Activated CD8-positive, alpha-beta memory T cell treated with anti-CD3 and anti-CD28 coated beads, Interleukin-2, amount 50 U/mL, for 4 hours (primary cell): ENCODE data around the gene CNOT1.
"Not testable (repeated sequence)": the region's sequence is repeated elsewhere in the genome, so short reads cannot be mapped to it uniquely, and the experiment has no call there.

Source experiments
- DNase-seq: peaks from one replicate; pipeline ENCODE4 v3.0.0-alpha.2; 2020

CNOT1 gene

GRCh38 chr16:58637021-58637420 lies 7.4 kb upstream of the CNOT1 start:
- DNase-seq = not testable (repeated sequence)

GRCh38 chr16:58636466-58636865 lies 6.8 kb upstream of the CNOT1 start:
- DNase-seq = no peak

DNA sequence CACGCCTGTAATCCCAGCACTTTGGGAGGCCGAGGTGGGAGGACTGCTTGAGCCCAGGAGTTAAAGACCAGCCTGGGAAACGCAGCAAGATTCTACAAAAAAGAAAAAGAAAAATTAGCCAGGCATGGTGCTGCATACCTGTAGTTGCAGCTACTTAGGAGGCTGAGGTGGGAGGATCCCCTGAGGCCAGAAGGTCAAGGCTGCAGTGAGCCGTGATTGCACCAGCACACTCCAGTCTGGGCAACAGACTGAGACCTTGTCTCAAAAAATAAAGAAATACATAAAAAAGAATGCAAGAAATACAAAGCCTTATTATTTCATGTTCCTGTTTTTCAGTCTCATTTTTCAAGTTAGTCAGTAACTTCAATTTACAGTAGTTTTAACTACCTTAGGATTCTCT lies 5.9 kb upstream of the CNOT1 start:
- no peak for DNase-seq

DNA sequence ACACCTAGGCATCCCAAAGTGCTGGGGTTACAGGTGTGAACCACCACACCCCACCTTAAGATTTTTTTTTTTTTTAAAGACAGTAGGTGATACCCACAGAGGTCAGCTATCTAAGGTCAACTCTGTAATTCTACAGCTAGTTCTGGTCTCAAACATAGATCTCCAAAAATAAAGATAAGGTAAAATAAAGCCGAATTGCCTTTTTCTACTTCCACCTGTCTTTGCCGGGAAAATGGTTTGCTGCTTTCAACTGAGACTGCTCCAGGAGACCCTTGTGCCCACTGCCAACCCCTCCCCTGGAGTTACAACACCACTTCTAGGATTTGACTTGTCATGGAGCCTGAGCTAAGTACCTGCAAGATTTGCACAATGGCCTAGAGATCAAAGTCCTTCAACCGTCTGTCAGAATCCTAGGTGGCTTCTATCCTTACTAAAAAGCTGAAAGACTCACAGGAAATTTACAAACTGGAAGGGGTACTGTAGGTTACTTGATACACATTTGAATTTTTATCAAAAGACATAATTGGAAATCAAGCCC lies 4.7 kb upstream of the CNOT1 start:
- DNase-seq = no peak

DNA sequence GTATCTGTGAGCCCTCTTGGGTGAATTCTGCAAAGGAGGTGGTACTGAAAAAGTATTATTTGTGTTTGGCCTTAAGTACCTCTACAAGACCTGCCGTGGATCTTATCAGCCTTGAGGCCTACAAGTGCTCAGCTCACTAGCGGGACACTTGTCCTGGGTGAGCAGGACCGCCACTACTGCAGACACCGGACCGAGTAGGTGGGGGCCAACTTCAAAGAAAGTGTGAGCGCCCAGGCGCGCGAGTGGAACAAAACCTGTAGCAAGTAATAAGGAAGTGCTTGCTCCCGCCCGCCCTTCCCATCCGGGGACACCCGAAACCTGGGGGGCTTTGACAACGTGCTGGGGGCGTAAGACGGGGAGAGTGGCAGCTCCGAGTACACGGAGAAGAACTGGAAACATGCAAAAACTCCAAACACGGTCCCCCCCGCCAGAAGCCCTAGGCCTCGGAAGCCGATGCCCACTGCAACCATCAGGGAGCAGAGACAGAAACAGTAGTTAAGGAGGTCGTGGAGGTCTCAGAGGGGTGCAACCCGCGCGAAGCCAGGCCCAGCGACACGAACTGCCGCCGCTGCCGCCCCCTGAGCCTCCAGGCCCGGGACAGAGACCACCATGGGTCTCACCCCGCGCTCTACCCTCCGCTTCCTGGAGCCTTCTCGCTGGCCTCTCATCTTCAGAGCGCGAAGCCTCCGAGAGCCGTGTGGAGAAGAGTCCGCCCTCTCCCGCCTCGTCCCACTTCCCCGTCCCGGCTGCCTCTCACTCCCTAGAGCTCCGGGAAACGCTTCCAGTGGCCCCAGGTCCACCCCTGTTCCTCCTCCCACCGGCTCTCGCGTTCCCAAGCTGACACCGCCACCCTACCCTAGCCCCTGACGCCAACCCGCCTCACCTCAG lies 537 bp downstream of the CNOT1 start:
- DNase-seq = peak; percentile 41

DNA sequence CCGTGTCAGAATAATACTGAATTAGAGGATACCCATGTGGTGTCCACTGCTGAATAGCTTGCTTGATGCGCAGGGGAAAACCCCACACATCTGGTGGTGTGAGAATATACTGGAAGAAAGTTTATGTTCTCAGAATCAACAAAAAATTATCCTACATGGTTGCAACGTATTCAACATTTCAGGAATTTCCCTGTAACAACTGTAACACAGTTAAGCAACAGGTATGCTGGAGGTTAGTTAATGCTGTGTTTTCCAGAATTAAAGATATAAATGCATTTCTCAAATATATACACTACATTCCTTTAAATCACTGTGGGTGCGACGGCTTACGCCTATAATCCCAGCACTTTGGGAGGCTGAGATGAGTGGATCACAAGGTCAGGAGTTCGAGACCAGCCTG lies 5.4 kb downstream of the CNOT1 start:
- DNase-seq = no peak

- DNase-seq = no peak
These were observed 9.2 kb downstream of the CNOT1 start for GRCh38 chr16:58620396-58620795.

DNA sequence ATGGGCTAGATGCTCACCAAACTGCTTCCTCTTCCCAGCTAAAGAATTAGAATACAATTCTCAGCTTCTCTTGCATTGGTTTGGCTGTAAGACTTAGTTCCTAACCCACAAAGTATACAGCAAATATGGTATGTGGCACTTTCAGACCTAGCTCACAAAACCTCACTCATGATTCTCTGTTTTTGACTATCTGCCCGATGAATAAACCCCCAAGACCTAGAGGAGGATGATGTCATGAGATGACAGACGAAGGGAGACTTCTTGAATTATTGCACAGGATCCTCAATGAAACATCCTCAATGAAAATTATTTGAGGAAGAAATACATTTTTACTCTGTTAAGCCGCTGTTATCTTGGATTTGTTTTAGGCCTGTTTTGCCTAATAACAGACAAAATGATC lies 14.3 kb downstream of the CNOT1 start:
- DNase-seq = no peak

GRCh38 chr16:58614860-58615259 lies 14.8 kb downstream of the CNOT1 start:
- no peak for DNase-seq

DNA sequence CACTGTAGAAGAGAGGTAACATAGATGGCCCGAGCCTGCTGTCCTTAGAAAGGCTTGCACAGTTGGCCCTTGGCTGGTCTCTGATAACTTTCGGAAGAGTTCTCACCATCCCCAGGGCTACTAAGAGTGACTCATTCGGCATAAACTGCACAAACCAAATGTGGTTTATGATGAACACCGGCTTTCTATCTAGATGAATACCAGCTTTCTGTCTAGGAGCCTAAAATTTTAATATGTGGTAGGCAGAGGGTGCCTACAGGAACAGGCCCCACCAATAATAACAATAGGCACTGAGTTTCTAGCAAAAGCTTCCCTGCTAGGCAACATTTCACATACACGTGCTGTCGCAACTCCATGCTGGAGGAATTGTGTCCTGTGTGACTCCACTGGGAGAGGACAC lies 15.4 kb downstream of the CNOT1 start:
- no peak for DNase-seq

DNA sequence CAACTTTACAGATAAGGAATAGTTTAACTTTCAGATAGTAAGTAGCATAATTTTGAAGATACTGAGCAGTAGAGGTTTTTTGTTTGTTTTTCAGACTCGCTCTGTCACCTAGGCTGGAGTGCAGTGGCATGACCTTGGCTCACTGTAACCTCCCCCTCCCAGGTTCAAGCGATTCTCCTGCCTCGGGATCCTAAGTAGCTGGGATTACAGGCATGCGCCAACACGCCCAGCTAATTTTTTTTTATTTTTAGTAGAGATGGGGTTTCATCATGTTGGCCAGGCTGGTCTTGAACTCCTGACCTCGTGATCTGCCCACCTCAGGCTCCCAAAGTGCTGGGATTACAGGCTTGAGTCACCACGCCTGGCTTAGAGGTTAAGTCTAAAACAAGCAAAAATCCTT lies 16.7 kb downstream of the CNOT1 start:
- not testable (repeated sequence) for DNase-seq

GRCh38 chr16:58608601-58609136 lies 21.0 kb downstream of the CNOT1 start:
- no peak for DNase-seq

DNA sequence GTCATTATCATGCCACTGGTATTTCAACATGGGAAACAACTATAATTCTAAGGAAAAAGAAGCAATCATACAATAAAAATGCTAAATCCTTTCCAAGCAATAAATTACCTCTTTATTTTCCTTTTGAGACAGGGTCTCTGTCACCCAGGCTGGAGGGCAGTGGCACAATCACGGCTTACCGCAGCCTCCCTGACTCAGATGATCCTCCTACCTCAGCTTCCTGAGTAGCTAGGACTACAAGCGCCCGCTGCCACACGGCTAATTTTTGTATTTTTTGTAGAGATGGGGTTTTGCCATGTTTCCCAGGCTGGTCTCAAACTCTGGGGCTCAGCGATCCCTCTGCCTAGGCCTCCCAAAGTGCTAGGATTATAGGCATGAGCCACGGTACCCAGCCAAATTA lies 24.1 kb downstream of the CNOT1 start:
- DNase-seq = no peak

GRCh38 chr16:58591083-58591482 lies 38.5 kb downstream of the CNOT1 start:
- DNase-seq = no peak

DNA sequence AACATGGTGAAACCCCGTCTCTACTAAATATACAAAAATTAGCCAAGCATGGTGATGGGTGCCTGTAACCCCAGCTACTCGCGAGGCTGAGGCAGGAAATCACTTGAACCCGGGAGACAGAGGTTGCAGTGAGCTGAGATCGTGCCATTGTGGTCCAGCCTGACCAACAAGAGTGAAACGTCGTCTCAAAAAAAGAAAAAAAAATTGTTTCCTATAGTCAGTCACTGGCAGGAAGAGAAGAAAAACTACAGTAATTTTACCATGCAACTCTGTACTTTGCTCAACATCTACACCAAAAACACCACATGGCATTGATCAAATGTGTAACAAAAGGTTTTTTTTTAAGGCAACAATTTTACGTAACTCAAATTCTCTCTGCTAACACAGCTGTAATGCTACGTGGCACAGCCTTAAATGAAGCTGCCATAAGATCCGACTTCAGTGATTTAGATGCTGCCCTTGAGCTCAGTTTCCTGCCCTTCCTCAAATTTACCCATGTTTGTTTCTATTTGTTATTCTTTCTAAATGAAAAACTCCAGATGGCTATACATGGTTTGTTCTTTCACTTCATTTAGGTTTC lies 40.2 kb downstream of the CNOT1 start:
- DNase-seq = no peak

DNA sequence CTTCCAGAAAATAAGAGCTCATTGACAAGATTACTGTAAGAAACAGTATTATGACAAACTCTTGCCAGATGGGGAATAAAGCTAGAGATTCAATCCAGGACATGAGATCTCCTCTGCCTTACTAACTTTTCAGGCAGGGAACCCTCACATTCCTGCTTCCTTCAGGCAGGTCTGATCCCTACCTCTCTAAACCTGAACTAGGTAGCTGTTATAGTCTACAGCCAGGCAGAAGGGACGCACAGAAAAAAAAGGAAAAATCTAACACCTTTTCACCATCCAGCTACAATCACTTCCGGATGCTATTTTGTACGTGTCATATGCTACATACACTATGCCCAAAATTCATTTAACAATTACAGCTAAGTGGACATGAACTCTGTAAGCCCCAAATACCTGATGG lies 41.2 kb downstream of the CNOT1 start:
- DNase-seq = no peak

GRCh38 chr16:58586340-58587030 lies 43.1 kb downstream of the CNOT1 start:
- DNase-seq = no peak

- DNase-seq = no peak
These were observed 44.7 kb downstream of the CNOT1 start for GRCh38 chr16:58584831-58585505.

- no peak for DNase-seq
These were observed 46.5 kb downstream of the CNOT1 start for GRCh38 chr16:58582971-58583765.

DNA sequence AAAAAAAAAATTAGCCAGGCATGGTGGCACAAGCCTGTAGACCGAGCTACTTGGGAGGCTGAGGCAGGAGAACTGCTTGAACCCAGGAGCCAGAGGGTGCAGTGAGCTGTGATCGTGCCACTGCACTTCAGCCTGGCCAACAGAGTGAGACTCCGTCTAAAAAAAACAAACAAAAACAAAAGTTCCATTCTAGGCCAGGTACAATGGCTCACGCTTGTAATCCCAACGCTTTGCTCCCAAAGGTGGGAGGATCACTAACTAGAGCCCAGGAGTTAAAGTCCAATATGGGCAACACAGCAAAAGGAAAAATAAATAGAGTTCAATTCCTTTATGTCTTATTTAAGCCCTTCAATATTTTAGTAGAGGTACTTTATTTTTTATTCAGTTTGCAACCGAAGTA lies 47.5 kb downstream of the CNOT1 start:
- DNase-seq = no peak

DNA sequence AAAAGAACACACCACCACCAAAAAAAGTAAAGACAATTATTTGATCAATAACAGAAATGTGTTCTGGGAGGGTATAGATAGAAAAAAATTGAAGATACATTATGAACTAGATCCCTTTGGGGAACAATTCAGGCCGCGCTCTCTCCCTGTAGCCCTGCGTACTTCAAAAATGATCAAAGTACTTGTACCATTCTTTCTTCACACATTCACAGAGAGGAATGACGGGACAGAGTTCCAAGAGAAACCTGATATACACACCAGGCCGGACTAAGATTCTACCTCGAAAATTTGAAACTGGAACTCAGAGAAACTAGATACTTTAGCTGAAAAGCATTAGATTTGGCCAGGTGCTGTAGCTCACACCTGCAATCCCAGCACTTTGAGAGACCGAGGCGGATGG lies 50.0 kb downstream of the CNOT1 start:
- no peak for DNase-seq

GRCh38 chr16:58578642-58579041 lies 51.0 kb downstream of the CNOT1 start:
- DNase-seq = no peak
